ENCODE measurements around the gene ABCA4.

The ABCA4 gene

GRCh38 chr1:94068096-94068998, 52.6 kb downstream of the ABCA4 start:
- TF ChIP-seq TCF12 (IDR thresholded peaks at IDR 0.05; ENCODE audit: low read depth) = peak; percentile 100
- no peak for TF ChIP-seq USF1 (IDR thresholded peaks at IDR 0.05)
- peak; percentile 97 for TF ChIP-seq FOXM1 (IDR thresholded peaks at IDR 0.05; ENCODE audit: borderline replicate concordance, low read depth)
- peak; percentile 81 for TF ChIP-seq TEAD4 (IDR thresholded peaks at IDR 0.05)
- peak; percentile 59 for TF ChIP-seq MAX (IDR thresholded peaks at IDR 0.05)
- peak; percentile 99 for TF ChIP-seq EP300 (IDR thresholded peaks at IDR 0.05; ENCODE audit: borderline replicate concordance)
- peak; percentile 99 for TF ChIP-seq NFIC (IDR thresholded peaks at IDR 0.05)
- TF ChIP-seq EGR1 (IDR thresholded peaks at IDR 0.05) = peak; percentile 10; the same call in 1 of the 2 replicates
- no peak for TF ChIP-seq TAF1 (IDR thresholded peaks at IDR 0.05; ENCODE audit: low read depth)

- no peak for TF ChIP-seq REST (IDR thresholded peaks at IDR 0.05; ENCODE audit: low read depth)
Measured at GRCh38 chr1:94067196-94067595, 53.8 kb downstream of the ABCA4 start.

GRCh38 chr1:94063379-94063778, 57.6 kb downstream of the ABCA4 start:
- TF ChIP-seq EGR1 (IDR thresholded peaks at IDR 0.05) (no peak), RAD21 (IDR thresholded peaks at IDR 0.05; ENCODE audit: low read depth) (peak; percentile 70), TAF1 (IDR thresholded peaks at IDR 0.05; ENCODE audit: low read depth) (no peak), ZBTB7A (IDR thresholded peaks at IDR 0.05; ENCODE audit: low read depth) (no peak), CEBPB (IDR thresholded peaks at IDR 0.05) (no peak), CREB1 (IDR thresholded peaks at IDR 0.05; ENCODE audit: low read depth) (no peak), USF1 (IDR thresholded peaks at IDR 0.05) (no peak), REST (IDR thresholded peaks at IDR 0.05; ENCODE audit: low read depth) (no peak), FOXM1 (IDR thresholded peaks at IDR 0.05; ENCODE audit: borderline replicate concordance, low read depth) (no peak), TCF12 (IDR thresholded peaks at IDR 0.05; ENCODE audit: low read depth) (no peak), TEAD4 (IDR thresholded peaks at IDR 0.05) (no peak), NFIC (IDR thresholded peaks at IDR 0.05) (no peak), YY1 (IDR thresholded peaks at IDR 0.05; ENCODE audit: low read depth) (no peak), EP300 (IDR thresholded peaks at IDR 0.05; ENCODE audit: borderline replicate concordance) (no peak), MAX (IDR thresholded peaks at IDR 0.05) (peak; percentile 18; the same call in 1 of the 2 replicates)

- TF ChIP-seq CEBPB (IDR thresholded peaks at IDR 0.05) (peak; percentile 39), MAX (IDR thresholded peaks at IDR 0.05) (no peak), RAD21 (IDR thresholded peaks at IDR 0.05; ENCODE audit: low read depth) (peak; percentile 99)
Measured at GRCh38 chr1:94061513-94062443, 59.2 kb downstream of the ABCA4 start.

- no peak for TF ChIP-seq USF1 (IDR thresholded peaks at IDR 0.05)
- no peak for TF ChIP-seq REST (IDR thresholded peaks at IDR 0.05; ENCODE audit: low read depth)
- no peak for TF ChIP-seq FOXM1 (IDR thresholded peaks at IDR 0.05; ENCODE audit: borderline replicate concordance, low read depth)
- TF ChIP-seq EP300 (IDR thresholded peaks at IDR 0.05; ENCODE audit: borderline replicate concordance) = no peak
- TF ChIP-seq TCF12 (IDR thresholded peaks at IDR 0.05; ENCODE audit: low read depth) = no peak
- TF ChIP-seq ZBTB7A (IDR thresholded peaks at IDR 0.05; ENCODE audit: low read depth) = no peak
- no peak for TF ChIP-seq MAX (IDR thresholded peaks at IDR 0.05)
- no peak for TF ChIP-seq YY1 (IDR thresholded peaks at IDR 0.05; ENCODE audit: low read depth)
- no peak for TF ChIP-seq RAD21 (IDR thresholded peaks at IDR 0.05; ENCODE audit: low read depth)
- TF ChIP-seq CREB1 (IDR thresholded peaks at IDR 0.05; ENCODE audit: low read depth) = no peak
- TF ChIP-seq NFIC (IDR thresholded peaks at IDR 0.05) = no peak
- TF ChIP-seq TAF1 (IDR thresholded peaks at IDR 0.05; ENCODE audit: low read depth) = no peak
- no peak for TF ChIP-seq CEBPB (IDR thresholded peaks at IDR 0.05)
- TF ChIP-seq TEAD4 (IDR thresholded peaks at IDR 0.05) = no peak
Measured at GRCh38 chr1:94060720-94061119, 60.2 kb downstream of the ABCA4 start.
